Calu3 (cell line): ENCODE measurements around the gene PRELP. TPM values are rescaled to one million over a fixed set of nuclear protein-coding genes. Genes with fewer than 3 reads are reported as not detected.

ENCODE experiments used
- BruUV-seq: library from RNA; stranded (reverse); fragments of 400-500 nt; replicated peaks from 2 replicates; lab custom pipeline; 2021; lab: Mats Ljungman, UMichigan
- CTCF ChIA-PET: fragments of 300-600 bp; sonication (Branson Sonifier 250); formaldehyde crosslinking; loops from one replicate; lab custom pipeline; 2022; ENCODE audit warnings: antibody characterized with exemption; lab: Charles Lee
- DNase-seq: peaks from one replicate; pipeline ENCODE4 v3.0.0; 2022
- H3K27ac Mint-ChIP-seq: one replicate; pipeline ENCODE4 v1.8.0; 2022; ENCODE audit warnings: mixed read lengths; ENCODE audit not compliant: unreplicated experiment
- H3K27me3 Mint-ChIP-seq: one replicate; pipeline ENCODE4 v1.8.0; 2022; ENCODE audit warnings: mixed read lengths; ENCODE audit not compliant: unreplicated experiment
- H3K36me3 Mint-ChIP-seq: one replicate; pipeline ENCODE4 v1.8.0; 2022; ENCODE audit warnings: mild to moderate bottlenecking, moderate library complexity, mixed read lengths; ENCODE audit not compliant: insufficient read depth, unreplicated experiment
- H3K4me1 Mint-ChIP-seq: one replicate; pipeline ENCODE4 v1.8.0; 2022; ENCODE audit warnings: mild to moderate bottlenecking, low read depth, mixed read lengths; ENCODE audit not compliant: unreplicated experiment
- H3K4me3 Mint-ChIP-seq: one replicate; pipeline ENCODE4 v1.8.0; 2022; ENCODE audit warnings: mild to moderate bottlenecking, low read depth, moderate library complexity, mixed read lengths; ENCODE audit not compliant: unreplicated experiment
- H3K9me3 Mint-ChIP-seq: one replicate; pipeline ENCODE4 v1.8.0; 2022; ENCODE audit warnings: low read depth, mixed read lengths; ENCODE audit not compliant: unreplicated experiment
- intact Hi-C: fragments of 100-400 bp; cut with micrococcal nuclease; formaldehyde crosslinking; loops from one replicate; pipeline ENCODE4 v1.10.0; 2022; ENCODE audit not compliant: unreplicated experiment
- total RNA-seq: library from RNA; stranded (reverse); gene quantifications from 2 replicates; pipeline ENCODE4 v1.2.3, GENCODE V29; 2022
- TF ChIP-seq, protein P1 (sequence below): fragments of 200-600 bp; IDR thresholded peaks from one replicate; pipeline ENCODE4 v1.8.0; 2022; ENCODE audit warnings: antibody characterized with exemption; ENCODE audit not compliant: unreplicated experiment

The PRELP gene
- total RNA-seq, 1 experiment from 2014 or later, result not detected

DNA sequence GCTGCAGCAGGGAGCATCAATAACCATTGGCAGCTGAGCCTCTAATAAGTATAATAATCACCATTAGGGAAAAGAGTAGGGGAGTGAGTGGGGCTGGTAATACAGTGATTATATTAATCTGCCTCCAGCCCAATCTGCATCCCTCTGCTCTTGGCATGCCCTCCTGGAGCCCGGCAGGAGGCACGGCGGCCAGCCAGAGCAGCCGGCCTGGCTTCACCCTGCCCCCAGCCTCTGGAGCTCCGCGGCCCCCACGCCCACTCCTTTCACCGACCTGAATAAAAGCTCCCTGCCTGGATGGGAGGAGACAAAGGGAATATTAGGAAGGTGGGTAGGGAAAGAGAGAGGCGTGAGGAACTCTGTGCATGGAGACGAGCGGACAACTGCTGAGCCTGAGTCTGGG lies 46.6 kb downstream of the PRELP start:
- Mint-ChIP-seq H3K27ac (no peak overlapping the region), H3K36me3 (no peaks in the 10 kb centered on the region), H3K9me3 (no peaks in the 10 kb centered on the region), H3K4me1 (peaks cover 21% of the 10 kb centered on the region), H3K4me3 (no peak overlapping the region), H3K27me3 (peaks cover 25% of the 10 kb centered on the region)
- intact Hi-C loops, result no loop called here
- TF ChIP-seq, protein P1, sequence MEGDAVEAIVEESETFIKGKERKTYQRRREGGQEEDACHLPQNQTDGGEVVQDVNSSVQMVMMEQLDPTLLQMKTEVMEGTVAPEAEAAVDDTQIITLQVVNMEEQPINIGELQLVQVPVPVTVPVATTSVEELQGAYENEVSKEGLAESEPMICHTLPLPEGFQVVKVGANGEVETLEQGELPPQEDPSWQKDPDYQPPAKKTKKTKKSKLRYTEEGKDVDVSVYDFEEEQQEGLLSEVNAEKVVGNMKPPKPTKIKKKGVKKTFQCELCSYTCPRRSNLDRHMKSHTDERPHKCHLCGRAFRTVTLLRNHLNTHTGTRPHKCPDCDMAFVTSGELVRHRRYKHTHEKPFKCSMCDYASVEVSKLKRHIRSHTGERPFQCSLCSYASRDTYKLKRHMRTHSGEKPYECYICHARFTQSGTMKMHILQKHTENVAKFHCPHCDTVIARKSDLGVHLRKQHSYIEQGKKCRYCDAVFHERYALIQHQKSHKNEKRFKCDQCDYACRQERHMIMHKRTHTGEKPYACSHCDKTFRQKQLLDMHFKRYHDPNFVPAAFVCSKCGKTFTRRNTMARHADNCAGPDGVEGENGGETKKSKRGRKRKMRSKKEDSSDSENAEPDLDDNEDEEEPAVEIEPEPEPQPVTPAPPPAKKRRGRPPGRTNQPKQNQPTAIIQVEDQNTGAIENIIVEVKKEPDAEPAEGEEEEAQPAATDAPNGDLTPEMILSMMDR, result no peak
- DNase-seq, result no peak
- CTCF ChIA-PET, result no interaction called here
- BruUV-seq, result no TSS peak

DNA sequence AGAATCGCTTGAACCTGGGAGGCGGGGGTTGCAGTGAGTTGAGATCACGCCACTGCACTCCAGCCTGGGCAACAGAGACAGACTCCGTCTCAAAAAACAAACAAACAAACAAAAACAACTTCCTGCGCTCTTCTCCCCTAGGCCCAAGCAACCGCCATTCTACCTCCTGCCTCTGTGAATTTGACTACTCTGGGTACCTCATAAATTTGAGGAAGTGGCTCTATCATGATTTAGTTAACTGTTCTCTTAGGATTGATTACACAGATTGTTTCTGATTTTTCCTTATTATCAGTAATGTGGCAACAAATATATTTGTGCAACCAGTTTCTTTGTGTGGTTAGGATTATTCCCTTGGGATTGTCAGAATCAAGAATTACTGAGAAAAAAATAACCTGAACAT lies 48.1 kb downstream of the PRELP start:
- intact Hi-C loops, result no loop called here
- H3K4me1 Mint-ChIP-seq, result peaks cover 20% of the 10 kb centered on the region
- BruUV-seq, result no TSS peak

DNA sequence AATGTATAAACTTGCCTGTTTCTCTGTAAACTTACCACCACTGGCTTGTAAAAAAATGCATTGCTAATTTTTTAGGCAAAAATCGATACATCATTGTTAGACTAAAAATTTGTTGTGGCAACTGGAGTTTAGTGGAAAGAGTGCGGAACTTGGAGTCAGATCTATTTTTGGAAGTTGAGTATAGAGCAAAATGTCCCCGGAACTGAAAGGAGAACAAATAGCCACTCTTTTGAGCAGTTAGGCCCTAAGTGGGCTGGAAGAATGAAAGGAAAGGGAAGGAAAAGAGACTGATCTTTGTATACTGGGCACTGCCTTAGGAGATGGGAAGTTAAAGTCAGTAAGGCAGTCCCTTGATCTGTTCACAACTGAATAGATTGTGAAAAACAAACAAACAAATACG lies 48.5 kb downstream of the PRELP start:
- peaks cover 31% of the 10 kb centered on the region for H3K27me3 Mint-ChIP-seq
- no peak for DNase-seq
- no peak overlapping the region for H3K4me3 Mint-ChIP-seq
- no peaks in the 10 kb centered on the region for H3K36me3 Mint-ChIP-seq
- intact Hi-C loops, result no loop called here
- peaks cover 15% of the 10 kb centered on the region for H3K4me1 Mint-ChIP-seq
- no peak overlapping the region for H3K27ac Mint-ChIP-seq
- BruUV-seq, result no TSS peak
- TF ChIP-seq, protein P1, result no peak
- CTCF ChIA-PET, result no interaction called here
- H3K9me3 Mint-ChIP-seq, result no peaks in the 10 kb centered on the region

More for the DNA sequence above, 48.1 kb downstream of the PRELP start:
- Mint-ChIP-seq H3K4me3 (no peak overlapping the region), H3K27ac (no peak overlapping the region), H3K9me3 (no peaks in the 10 kb centered on the region), H3K27me3 (peaks cover 31% of the 10 kb centered on the region), H3K36me3 (no peaks in the 10 kb centered on the region)
- TF ChIP-seq, protein P1, result no peak
- no peak for DNase-seq
- CTCF ChIA-PET, result interaction anchor here (0.6 kb wide), 1 partner anchor 136 kb away, joined by 4 read pairs; no protein-coding TSS in a partner anchor

DNA sequence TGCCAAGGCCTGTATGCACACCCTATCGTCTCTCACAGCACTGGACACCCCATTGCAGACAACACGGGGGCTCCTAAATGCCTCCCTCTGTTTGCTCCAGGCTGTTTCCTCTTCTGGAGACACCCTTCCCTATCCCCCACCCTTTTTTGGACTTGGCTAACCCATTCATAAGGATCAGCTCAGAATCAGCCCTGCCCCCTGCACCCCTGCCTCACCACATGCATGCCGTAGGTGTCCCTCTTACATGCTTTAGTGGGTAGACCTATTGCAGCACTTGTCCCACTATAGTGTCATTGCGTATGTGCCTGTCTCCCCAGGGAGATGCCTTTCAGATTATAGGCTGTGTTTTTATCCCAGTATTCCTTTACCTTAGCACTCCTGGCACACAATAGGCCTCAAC lies 49.2 kb downstream of the PRELP start:
- intact Hi-C loops, result no loop called here
- H3K4me3 Mint-ChIP-seq, result no peak overlapping the region
- H3K9me3 Mint-ChIP-seq, result no peaks in the 10 kb centered on the region
- H3K4me1 Mint-ChIP-seq, result peaks cover 8% of the 10 kb centered on the region
- no peak overlapping the region for H3K27ac Mint-ChIP-seq
- no peaks in the 10 kb centered on the region for H3K36me3 Mint-ChIP-seq
- no peak for DNase-seq
- peaks cover 31% of the 10 kb centered on the region for H3K27me3 Mint-ChIP-seq
- no TSS peak for BruUV-seq
- TF ChIP-seq, protein P1, result no peak
- CTCF ChIA-PET, result interaction anchor here (0.7 kb wide), 1 partner anchor 18 kb away, joined by 3 read pairs; no protein-coding TSS in a partner anchor
